HG03066 (cell line): ENCODE data around the gene DNAI1.

ENCODE experiments used
- ATAC-seq: cut with Tn5 transposase; IDR thresholded peaks from one replicate; pipeline ENCODE4 v1.9.1; 2021; ENCODE audit warnings: low read depth; ENCODE audit not compliant: unreplicated experiment

Gene DNAI1

GRCh38 chr9:34510497-34511468 is 52.2 kb downstream of the DNAI1 start:
- no peak for ATAC-seq

- no peak for ATAC-seq
Observed at GRCh38 chr9:34512131-34513078, 53.8 kb downstream of the DNAI1 start.

- ATAC-seq: no peak
Observed at GRCh38 chr9:34513567-34514214, 55.1 kb downstream of the DNAI1 start.

- ATAC-seq: no peak
Observed at GRCh38 chr9:34514401-34514800, 55.8 kb downstream of the DNAI1 start.

GRCh38 chr9:34514816-34515215 is 56.2 kb downstream of the DNAI1 start:
- ATAC-seq: no peak

GRCh38 chr9:34515959-34516358 is 57.4 kb downstream of the DNAI1 start:
- ATAC-seq: no peak

GRCh38 chr9:34517185-34517584 is 58.6 kb downstream of the DNAI1 start:
- ATAC-seq: no peak

GRCh38 chr9:34518110-34518616 is 59.6 kb downstream of the DNAI1 start:
- ATAC-seq: no peak

- ATAC-seq: no peak
Observed at GRCh38 chr9:34518896-34519295, 60.3 kb downstream of the DNAI1 start.

- no peak for ATAC-seq
Observed at GRCh38 chr9:34519321-34520020, 60.9 kb downstream of the DNAI1 start.

- no peak for ATAC-seq
Observed at GRCh38 chr9:34520096-34520495, 61.5 kb downstream of the DNAI1 start.

GRCh38 chr9:34520505-34521385 is 62.1 kb downstream of the DNAI1 start:
- no peak for ATAC-seq

- no peak for ATAC-seq
Observed at GRCh38 chr9:34521406-34522045, 62.9 kb downstream of the DNAI1 start.

GRCh38 chr9:34522091-34522887 is 63.7 kb downstream of the DNAI1 start:
- no peak for ATAC-seq

GRCh38 chr9:34522971-34523797 is 64.6 kb downstream of the DNAI1 start, which contains the start of gene ENHO:
Gene ENHO, minus strand, starts transcription at chr9:34522990. Its CDS starts 1,295 bp downstream, at chr9:34521695.
- ATAC-seq: peak; percentile 89

GRCh38 chr9:34524349-34524748 is 65.7 kb downstream of the DNAI1 start:
- no peak for ATAC-seq

- ATAC-seq: no peak
Observed at GRCh38 chr9:34526026-34526425, 67.4 kb downstream of the DNAI1 start.
